ENCODE data around the gene SLC25A11. TPM values are rescaled to one million over a fixed set of nuclear protein-coding genes. Genes with fewer than 3 reads are reported as not detected.

Gene SLC25A11
- total RNA-seq, 4 donors from 2014 or later, result 28.7 to 58.9 (median 46.8) TPM

DNA sequence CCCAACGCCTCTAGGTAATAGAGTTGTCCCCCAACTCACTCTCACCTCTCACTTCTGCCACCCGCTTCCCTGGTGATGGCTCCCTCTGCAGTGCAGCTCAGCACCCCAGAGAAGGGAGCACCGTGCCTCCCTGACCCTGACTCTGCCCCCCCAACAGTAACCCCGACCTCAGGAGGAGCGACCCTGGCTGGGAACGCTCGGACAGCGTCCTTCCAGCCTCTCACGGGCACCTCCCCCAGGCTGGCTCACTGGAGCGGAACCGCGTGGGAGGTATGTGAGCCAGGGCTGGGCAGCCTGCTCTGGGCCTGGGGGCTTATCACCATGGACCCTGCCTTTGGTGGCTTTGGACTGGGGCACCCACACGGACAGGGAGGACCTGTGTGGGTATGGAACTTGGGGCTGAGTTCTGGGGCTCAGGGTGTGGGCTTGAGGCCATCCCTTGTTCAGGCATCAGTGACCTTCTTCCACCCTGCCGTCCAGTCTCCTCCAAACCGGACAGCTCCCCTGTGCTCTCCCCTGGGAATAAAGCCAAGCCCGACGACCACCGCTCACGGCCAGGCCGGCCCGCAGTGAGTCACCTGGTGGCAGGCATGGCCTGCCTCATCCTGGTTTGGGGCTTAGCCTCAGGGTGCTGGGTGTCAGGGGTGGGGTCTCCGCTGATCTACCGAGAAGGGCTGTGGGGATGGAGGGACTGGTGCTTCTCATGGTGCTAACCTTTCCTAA is 47.2 kb downstream of the SLC25A11 start:
- Histone ChIP-seq H3K36me3 (peaks cover 0 to 99% of the 10 kb centered on the region in 2 donors), H3K27me3 (no peaks in the 10 kb centered on the region), H3K9me3 (no peaks in the 10 kb centered on the region), H3K4me3 (no peak overlapping the region), H3K27ac (no peak overlapping the region), H3K4me1 (no peaks in the 10 kb centered on the region)
- WGBS, 2 donors (ENCODE audit: low coverage in 1 of 2), result 85% methylated on average over 8 of the region's 23 CpGs; no CpG with 5 or more reads in 1 of the 2 donors
- no peak for ATAC-seq
- TF ChIP-seq POLR2AphosphoS5 (IDR thresholded peaks at IDR 0.05) (no peak), POLR2A (IDR thresholded peaks at IDR 0.05) (no peak), EP300 (IDR thresholded peaks at IDR 0.05) (no peak)
- TF ChIP-seq, protein P1, sequence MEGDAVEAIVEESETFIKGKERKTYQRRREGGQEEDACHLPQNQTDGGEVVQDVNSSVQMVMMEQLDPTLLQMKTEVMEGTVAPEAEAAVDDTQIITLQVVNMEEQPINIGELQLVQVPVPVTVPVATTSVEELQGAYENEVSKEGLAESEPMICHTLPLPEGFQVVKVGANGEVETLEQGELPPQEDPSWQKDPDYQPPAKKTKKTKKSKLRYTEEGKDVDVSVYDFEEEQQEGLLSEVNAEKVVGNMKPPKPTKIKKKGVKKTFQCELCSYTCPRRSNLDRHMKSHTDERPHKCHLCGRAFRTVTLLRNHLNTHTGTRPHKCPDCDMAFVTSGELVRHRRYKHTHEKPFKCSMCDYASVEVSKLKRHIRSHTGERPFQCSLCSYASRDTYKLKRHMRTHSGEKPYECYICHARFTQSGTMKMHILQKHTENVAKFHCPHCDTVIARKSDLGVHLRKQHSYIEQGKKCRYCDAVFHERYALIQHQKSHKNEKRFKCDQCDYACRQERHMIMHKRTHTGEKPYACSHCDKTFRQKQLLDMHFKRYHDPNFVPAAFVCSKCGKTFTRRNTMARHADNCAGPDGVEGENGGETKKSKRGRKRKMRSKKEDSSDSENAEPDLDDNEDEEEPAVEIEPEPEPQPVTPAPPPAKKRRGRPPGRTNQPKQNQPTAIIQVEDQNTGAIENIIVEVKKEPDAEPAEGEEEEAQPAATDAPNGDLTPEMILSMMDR (IDR thresholded peaks at IDR 0.05), result no peak

DNA sequence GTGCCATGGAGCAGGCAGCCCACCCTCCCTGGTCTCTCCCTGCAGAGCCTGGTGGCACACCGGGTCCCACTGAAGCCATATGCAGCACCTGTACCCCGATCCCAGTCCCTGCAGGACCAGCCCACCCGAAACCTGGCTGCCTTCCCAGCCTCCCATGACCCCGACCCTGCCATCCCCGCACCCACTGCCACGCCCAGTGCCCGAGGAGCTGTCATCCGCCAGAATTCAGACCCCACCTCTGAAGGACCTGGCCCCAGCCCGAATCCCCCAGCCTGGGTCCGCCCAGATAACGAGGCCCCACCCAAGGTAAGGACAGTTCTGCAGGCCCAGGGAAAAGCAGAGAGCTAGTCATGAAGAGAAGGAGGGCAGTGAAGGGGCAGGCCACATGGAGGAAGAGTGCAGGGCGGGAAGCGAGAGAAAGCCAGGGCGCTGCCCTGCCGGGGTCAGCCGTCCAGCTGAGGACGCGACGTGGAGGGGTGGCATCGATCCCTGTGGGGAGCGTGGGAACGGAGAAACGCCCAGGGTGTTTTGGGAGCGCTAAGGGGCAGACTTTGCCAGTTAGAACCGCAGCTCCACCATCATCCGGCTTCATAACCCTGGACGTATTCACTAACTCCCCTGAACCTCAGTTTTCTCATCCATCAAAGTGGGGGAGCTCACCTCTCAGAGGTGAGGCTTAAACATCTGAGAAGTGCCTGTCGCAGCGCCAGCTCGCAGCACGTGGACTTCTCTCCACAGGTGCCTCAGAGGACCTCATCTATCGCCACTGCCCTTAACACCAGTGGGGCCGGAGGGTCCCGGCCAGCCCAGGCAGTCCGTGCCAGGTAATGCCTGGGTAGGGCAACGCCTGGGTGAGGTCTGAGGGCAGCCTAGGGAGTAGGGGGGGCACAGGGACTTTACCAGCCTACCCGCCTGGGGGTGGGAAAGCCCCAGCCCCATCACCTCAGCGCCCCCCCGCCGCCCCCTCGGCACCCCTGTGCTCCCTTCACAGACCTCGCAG is 48.1 kb downstream of the SLC25A11 start:
- Histone ChIP-seq H3K27me3 (no peaks in the 10 kb centered on the region), H3K9me3 (no peaks in the 10 kb centered on the region), H3K36me3 (peaks cover 0 to 99% of the 10 kb centered on the region in 2 donors), H3K27ac (no peak overlapping the region), H3K4me3 (no peak overlapping the region), H3K4me1 (no peaks in the 10 kb centered on the region)
- ATAC-seq, result no peak
- TF ChIP-seq, protein P1 (IDR thresholded peaks at IDR 0.05), result no peak
- TF ChIP-seq EP300 (IDR thresholded peaks at IDR 0.05), result no peak
- no peak for TF ChIP-seq POLR2AphosphoS5 (IDR thresholded peaks at IDR 0.05)
- no peak for TF ChIP-seq POLR2A (IDR thresholded peaks at IDR 0.05)
- 96% methylated on average over 5 of the region's 42 CpGs; no CpG with 5 or more reads in 1 of the 2 donors for WGBS, 2 donors (ENCODE audit: low coverage in 1 of 2)

GRCh38 chr17:4887581-4887980 is 52.3 kb downstream of the SLC25A11 start:
- TF ChIP-seq POLR2AphosphoS5 (IDR thresholded peaks at IDR 0.05) (no peak), EP300 (IDR thresholded peaks at IDR 0.05) (no peak), POLR2A (IDR thresholded peaks at IDR 0.05) (no peak)
- TF ChIP-seq, protein P1 (IDR thresholded peaks at IDR 0.05), result no peak
- WGBS, 2 donors (ENCODE audit: low coverage in 1 of 2), result 60% methylated on average over 2 of the region's 18 CpGs; no CpG with 5 or more reads in 1 of the 2 donors
- H3K36me3 ChIP-seq, result peaks cover 0 to 93% of the 10 kb centered on the region in 2 donors
- ATAC-seq, result no peak
- H3K27ac ChIP-seq, result no peak overlapping the region
- no peaks in the 10 kb centered on the region for H3K27me3 ChIP-seq
- H3K4me1 ChIP-seq, result no peaks in the 10 kb centered on the region
- no peak overlapping the region for H3K4me3 ChIP-seq
- H3K9me3 ChIP-seq, result no peaks in the 10 kb centered on the region

Small RNA genes within 50 kb of the gene (small RNA-seq; reads per million reads assigned to genes)
- gene MIR6864 (0 to 0.26 (median 0.04) reads per million in 4 donors), gene MIR6865 (0 to 0.12 (median 0) reads per million in 4 donors)

Other genes starting within 250 kb of the SLC25A11 start
- gene PELP1, start 235.9 kb downstream of the SLC25A11 start, total RNA-seq, result 10 to 100 TPM; 23.7 to 53.4 (median 28.5) TPM
- 10 to 100 TPM; 18.7 to 33.6 (median 28.5) TPM for gene ARRB2, start 229.4 kb downstream of the SLC25A11 start, total RNA-seq
- gene MED11, start 208.6 kb downstream of the SLC25A11 start, total RNA-seq, result 10 to 100 TPM; 21.9 to 28.9 (median 22.7) TPM
- 1 to 10 TPM in 1 of 4 donors, under 1 TPM in 2, not detected in 1; 0.31 to 1.2 (median 0.67) TPM for gene ZMYND15, start 200.2 kb downstream of the SLC25A11 start, total RNA-seq
- 10 to 100 TPM in 2 of 4 donors, 1 to 10 TPM in 2; 5.3 to 11.6 (median 8.3) TPM for gene CXCL16, start 200.1 kb downstream of the SLC25A11 start, total RNA-seq
- gene TM4SF5, start 168.2 kb downstream of the SLC25A11 start, total RNA-seq, result not detected
- gene VMO1, start 153.7 kb downstream of the SLC25A11 start, total RNA-seq, result 1 to 10 TPM in 2 of 4 donors, not detected in 2; 1.3 to 3.5 TPM
- gene GLTPD2, start 151.1 kb downstream of the SLC25A11 start, total RNA-seq, result not detected
- gene PSMB6, start 143.9 kb downstream of the SLC25A11 start, total RNA-seq, result 100 to 1,000 TPM; 184 to 242 (median 187) TPM
- gene PLD2, start 132.9 kb downstream of the SLC25A11 start, total RNA-seq, result 10 to 100 TPM; 10.2 to 21.3 (median 15.7) TPM
- 10 to 100 TPM; 29.3 to 48.6 (median 46.4) TPM for gene MINK1, start 106.7 kb downstream of the SLC25A11 start, total RNA-seq
- gene C17orf107, start 40.5 kb downstream of the SLC25A11 start, total RNA-seq, result under 1 TPM; 0.30 to 0.81 (median 0.68) TPM
- under 1 TPM in 2 of 4 donors, not detected in 2; 0.23 to 0.67 TPM for gene CHRNE, start 36.9 kb downstream of the SLC25A11 start, total RNA-seq
- gene GP1BA, start 7.8 kb downstream of the SLC25A11 start, total RNA-seq, result under 1 TPM in 1 of 4 donors, not detected in 3; 0.19 TPM
- 10 to 100 TPM; 67.3 to 98.8 (median 85.9) TPM for gene RNF167, start 222 bp upstream of the SLC25A11 start, total RNA-seq
- gene PFN1, start 8.5 kb upstream of the SLC25A11 start, total RNA-seq, result 1,000 to 10,000 TPM in 2 of 4 donors, 100 to 1,000 TPM in 2; 920 to 1,441 (median 1,060) TPM
- 10 to 100 TPM in 2 of 4 donors, 1 to 10 TPM in 2; 1.5 to 16.2 (median 7.6) TPM for gene ENO3, start 11.1 kb upstream of the SLC25A11 start, total RNA-seq
- gene SPAG7, start 27.8 kb upstream of the SLC25A11 start, total RNA-seq, result 10 to 100 TPM; 35.1 to 77.5 (median 55.2) TPM
- gene CAMTA2, start 47.6 kb upstream of the SLC25A11 start, total RNA-seq, result 10 to 100 TPM; 16.7 to 50.0 (median 26.1) TPM
- gene INCA1, start 57.5 kb upstream of the SLC25A11 start, total RNA-seq, result 1 to 10 TPM in 2 of 4 donors, under 1 TPM in 1, not detected in 1; 0.93 to 4.4 (median 3.8) TPM
- gene KIF1C, start 57.9 kb upstream of the SLC25A11 start, total RNA-seq, result 100 to 1,000 TPM; 147 to 302 (median 180) TPM
- gene SLC52A1, start 95.4 kb upstream of the SLC25A11 start, total RNA-seq, result not detected
- gene ZFP3, start 138.4 kb upstream of the SLC25A11 start, total RNA-seq, result 1 to 10 TPM; 5.8 to 8.1 (median 6.6) TPM
- gene ZNF232, start 171.8 kb upstream of the SLC25A11 start, total RNA-seq, result 10 to 100 TPM; 10.5 to 22.9 (median 14.7) TPM
- 1 to 10 TPM in 1 of 4 donors, under 1 TPM in 3; 0.07 to 6.1 (median 0.20) TPM for gene USP6, start 176.0 kb upstream of the SLC25A11 start, total RNA-seq

Data from gastroesophageal sphincter (tissue), 4 donors.